ENCODE measurements around the gene MAPKBP1. TPM values are rescaled to one million over a fixed set of nuclear protein-coding genes. Genes with fewer than 3 reads are reported as not detected.
"Not testable (repeated sequence)": the region's sequence is repeated elsewhere in the genome, so short reads cannot be mapped to it uniquely, and the experiment has no call there.

The MAPKBP1 gene
- total RNA-seq, 3 donors from 2014 or later: 11.5 to 29.3 (median 24.3) TPM

- peaks cover 7% of the 10 kb centered on the region for H3K36me3 ChIP-seq
- H3K4me1 ChIP-seq: no peaks in the 10 kb centered on the region
- no peaks in the 10 kb centered on the region for H3K9me3 ChIP-seq
- H3K4me3 ChIP-seq: no peak overlapping the region
- no peak for DNase-seq (ENCODE audit: low spot score in 2 of 2)
- TF ChIP-seq POLR2A (IDR thresholded peaks at IDR 0.05) (no peak), POLR2AphosphoS5 (IDR thresholded peaks at IDR 0.05) (no peak), CTCF (IDR thresholded peaks at IDR 0.05) (no peak)
- intact Hi-C loops (cut with DNase I; ENCODE audit: low total_unique reads): no loop called here
- no peak overlapping the region for H3K27ac ChIP-seq
- H3K27me3 ChIP-seq: no peaks in the 10 kb centered on the region
These were observed 40.2 kb upstream of the MAPKBP1 start for GRCh38 chr15:41734079-41734478.

GRCh38 chr15:41735046-41735445, 39.2 kb upstream of the MAPKBP1 start:
- H3K9me3 ChIP-seq: no peaks in the 10 kb centered on the region
- H3K4me3 ChIP-seq: no peak overlapping the region
- TF ChIP-seq POLR2A (IDR thresholded peaks at IDR 0.05): no peak
- no peak for TF ChIP-seq POLR2AphosphoS5 (IDR thresholded peaks at IDR 0.05)
- no peak for TF ChIP-seq CTCF (IDR thresholded peaks at IDR 0.05)
- DNase-seq (ENCODE audit: low spot score in 2 of 2): no peak
- H3K4me1 ChIP-seq: no peaks in the 10 kb centered on the region
- H3K27me3 ChIP-seq: no peaks in the 10 kb centered on the region
- intact Hi-C loops (cut with DNase I; ENCODE audit: low total_unique reads): no loop called here
- H3K36me3 ChIP-seq: peaks cover 7% of the 10 kb centered on the region
- no peak overlapping the region for H3K27ac ChIP-seq

DNA sequence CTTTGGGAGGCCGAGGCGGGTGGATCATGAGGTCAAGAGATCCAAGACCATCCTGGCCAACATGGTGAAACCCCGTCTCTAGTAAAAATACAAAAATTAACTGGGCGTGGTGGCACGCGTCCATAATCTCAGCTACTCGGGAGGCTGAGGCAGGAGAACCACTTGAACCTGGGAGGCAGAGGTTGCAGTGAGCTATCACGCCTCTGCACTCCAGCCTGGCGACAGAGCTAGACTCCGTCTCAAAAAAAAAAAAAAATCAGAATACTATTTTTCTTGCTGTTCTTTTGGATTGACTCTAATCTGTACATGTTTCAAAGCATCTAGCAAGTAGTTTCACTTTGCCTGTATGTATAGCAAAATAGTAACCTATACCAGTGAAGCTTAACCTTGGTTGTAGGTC, 38.8 kb upstream of the MAPKBP1 start:
- not testable (repeated sequence) for H3K27ac ChIP-seq; DNase-seq (ENCODE audit: low spot score in 2 of 2); H3K36me3 ChIP-seq

DNA sequence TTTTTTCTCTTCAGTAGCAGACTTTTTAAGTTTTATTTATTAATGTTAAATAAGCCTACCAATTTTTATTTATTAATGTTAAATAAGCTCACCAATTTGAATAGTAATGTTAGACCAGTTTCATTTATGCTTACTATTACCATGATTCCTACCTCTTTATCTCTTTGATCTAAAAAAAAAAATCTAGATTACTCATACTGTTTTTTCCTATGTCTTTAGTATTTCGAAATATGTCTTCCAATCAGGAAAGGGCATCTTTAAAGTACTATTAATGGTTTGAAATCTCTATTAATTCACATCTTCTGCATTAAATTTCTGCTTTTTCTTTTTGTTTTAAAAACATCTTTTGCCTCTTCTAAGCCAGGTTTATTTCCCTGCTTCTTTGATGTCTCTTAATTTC, 27.5 kb upstream of the MAPKBP1 start:
- no peak overlapping the region for H3K4me3 ChIP-seq
- peaks cover 5% of the 10 kb centered on the region for H3K36me3 ChIP-seq
- no peaks in the 10 kb centered on the region for H3K27me3 ChIP-seq
- no peak overlapping the region for H3K27ac ChIP-seq
- no peaks in the 10 kb centered on the region for H3K9me3 ChIP-seq
- no peaks in the 10 kb centered on the region for H3K4me1 ChIP-seq
- intact Hi-C loops (cut with DNase I; ENCODE audit: low total_unique reads): no loop called here
- DNase-seq (ENCODE audit: low spot score in 2 of 2): no peak
- TF ChIP-seq POLR2AphosphoS5 (IDR thresholded peaks at IDR 0.05) (no peak), CTCF (IDR thresholded peaks at IDR 0.05) (no peak), POLR2A (IDR thresholded peaks at IDR 0.05) (no peak)

More for the DNA sequence above, 38.8 kb upstream of the MAPKBP1 start:
- H3K9me3 ChIP-seq; intact Hi-C loops (cut with DNase I; ENCODE audit: low total_unique reads); H3K4me1 ChIP-seq; H3K4me3 ChIP-seq; H3K27me3 ChIP-seq: not testable (repeated sequence)

- Histone ChIP-seq H3K27ac (no peak overlapping the region), H3K27me3 (no peaks in the 10 kb centered on the region), H3K36me3 (no peaks in the 10 kb centered on the region), H3K4me3 (no peak overlapping the region), H3K9me3 (no peaks in the 10 kb centered on the region), H3K4me1 (no peaks in the 10 kb centered on the region)
- no peak for DNase-seq (ENCODE audit: low spot score in 2 of 2)
- TF ChIP-seq POLR2AphosphoS5 (IDR thresholded peaks at IDR 0.05) (no peak), POLR2A (IDR thresholded peaks at IDR 0.05) (no peak), CTCF (IDR thresholded peaks at IDR 0.05) (no peak)
- intact Hi-C loops (cut with DNase I; ENCODE audit: low total_unique reads): no loop called here
These were observed 18.1 kb upstream of the MAPKBP1 start for GRCh38 chr15:41756198-41756597.
